Motor neuron (in vitro differentiated cells): ENCODE results near the gene A2ML1. TPM values are rescaled to one million over a fixed set of nuclear protein-coding genes. Genes with fewer than 3 reads are reported as not detected.
A peak's percentile ranks its signal among the peaks of the same experiment; 100 is the strongest.

ENCODE experiments used
- ATAC-seq, 8 experiments: fragments of 200-7000 bp; cut with Tn5 transposase; replicated peaks in 6 of 8; 2 replicates each; pipeline ENCODE4 v1.8.0; 2021; ENCODE audit warnings: mild to moderate bottlenecking in 8 of 8, moderate library complexity in 8 of 8
- H3K27ac ChIP-seq, 2 donors: fragments of 250-450 bp; sonication (Bioruptor Pico); 2 replicates each; pipeline ENCODE4 v1.9.0; 2021; ENCODE audit warnings: antibody characterized with exemption in 2 of 2, mild to moderate bottlenecking in 2 of 2, moderate library complexity in 1 of 2
- H3K4me1 ChIP-seq, 2 donors: fragments of 250-450 bp; sonication (Bioruptor Pico); replicated peaks in 1 of 2; 2 replicates each; pipeline ENCODE4 v1.6.1; 2021; ENCODE audit warnings: antibody characterized with exemption in 2 of 2, mild to moderate bottlenecking in 2 of 2, moderate library complexity in 1 of 2
- H3K4me3 ChIP-seq, 5 donors: fragments of 250-450 bp; sonication (Bioruptor Pico); 2 replicates each; pipeline ENCODE4 v1.9.0; 2021; ENCODE audit warnings: antibody characterized with exemption in 5 of 5, mild to moderate bottlenecking in 5 of 5, moderate library complexity in 4 of 5
- WGBS, 10 experiments: fragments of 450-650 bp; shearing (Covaris generic); methylation state at CpG; one replicate each; pipeline ENCODE4 v1.0.0; 2022; 5-methylcytosine and 5-hydroxymethylcytosine counted together
- in situ Hi-C, 9 experiments: fragments of 400-800 bp; cut with MboI; loops; one replicate each; pipeline ENCODE4 v1.15.0; 2021; ENCODE audit warnings: low sequenced_read_pairs in 9 of 9, low pct_unique_long_range_greater_than_20kb in 2 of 9; ENCODE audit not compliant: unreplicated experiment in 9 of 9
- total RNA-seq, 8 experiments: library from RNA; unstranded; fragments of 300-600 nt; gene quantifications; 2 replicates each; pipeline versions ENCODE4 v1.2.3 to v1.2.4, GENCODE V29; 2022

A2ML1 gene
- total RNA-seq, 8 experiments from 2014 or later, result 0.33 to 1.7 (median 0.55) TPM; not detected in 1

GRCh38 chr12:8821591-8821990, 830 bp upstream of the A2ML1 start:
- WGBS, 10 experiments, result 52 to 100% (median 81%) methylated on average over 1 to 3 of the region's 3 CpGs; no CpG with 5 or more reads in 2 of the 10 experiments
- in situ Hi-C loops, result no loop called here
- ATAC-seq, result peak in 3 of 8 experiments; percentile 58 to 84 (median 76)
- no peaks in the 10 kb centered on the region for H3K4me1 ChIP-seq
- no peak overlapping the region for H3K4me3 ChIP-seq
- H3K27ac ChIP-seq, result no peak overlapping the region

DNA sequence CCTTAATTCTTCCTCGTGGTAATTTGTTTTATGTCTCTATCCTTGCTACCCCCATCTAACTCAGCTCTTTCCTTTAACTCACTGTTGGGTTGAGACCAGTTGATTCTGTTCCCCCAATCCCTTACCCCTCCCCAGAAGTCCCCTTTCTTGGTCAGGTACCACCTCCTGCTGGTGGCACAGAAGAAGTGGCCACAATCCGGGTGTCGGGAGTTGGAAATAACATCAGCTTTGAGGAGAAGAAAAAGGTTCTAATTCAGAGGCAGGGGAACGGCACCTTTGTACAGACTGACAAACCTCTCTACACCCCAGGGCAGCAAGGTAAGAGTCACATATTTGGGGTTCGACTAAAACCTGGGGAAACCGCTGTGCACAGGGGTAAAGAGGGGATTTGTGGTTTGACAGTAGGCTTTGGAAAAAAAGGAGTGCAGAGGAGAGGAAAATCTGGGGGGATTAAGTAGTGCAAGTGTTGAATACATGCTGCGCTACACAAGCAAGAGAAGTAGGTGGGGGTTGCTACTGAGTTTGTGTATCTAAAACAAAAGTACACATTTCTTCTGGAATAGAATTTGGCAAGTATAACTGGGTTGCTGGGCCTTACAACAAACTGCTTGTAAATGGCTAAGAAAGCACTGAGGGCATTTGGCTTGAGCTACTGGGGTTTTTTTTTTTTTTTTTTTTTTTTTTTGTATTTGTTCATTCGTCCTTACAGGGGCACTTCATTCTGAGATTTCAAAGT, 1.3 kb downstream of the A2ML1 start:
- H3K4me3 ChIP-seq, result no peak overlapping the region
- peak in 5 of 8 experiments; percentile 32 to 90 (median 58) for ATAC-seq
- in situ Hi-C loops, result no loop called here
- no peak overlapping the region for H3K27ac ChIP-seq
- H3K4me1 ChIP-seq, result no peaks in the 10 kb centered on the region
- 12 to 56% (median 39%) methylated on average over 1 to 7 of the region's 8 CpGs; no CpG with 5 or more reads in 2 of the 10 experiments for WGBS, 10 experiments

GRCh38 chr12:8827551-8828256, 5.3 kb downstream of the A2ML1 start:
- 44 to 100% (median 85%) methylated on average over 1 to 3 of the region's 4 CpGs; no CpG with 5 or more reads in 1 of the 10 experiments for WGBS, 10 experiments
- Histone ChIP-seq H3K27ac (no peak overlapping the region), H3K4me1 (no peaks in the 10 kb centered on the region), H3K4me3 (no peak overlapping the region)
- in situ Hi-C loops, result no loop called here
- no peak for ATAC-seq

GRCh38 chr12:8828257-8829124, 6.1 kb downstream of the A2ML1 start:
- peak in 3 of 8 experiments; percentile 15 to 67 (median 67) for ATAC-seq
- no peaks in the 10 kb centered on the region for H3K4me1 ChIP-seq
- WGBS, 10 experiments, result 34 to 88% (median 72%) methylated on average over 2 to 7 of the region's 9 CpGs; no CpG with 5 or more reads in 3 of the 10 experiments
- in situ Hi-C loops, result no loop called here
- H3K4me3 ChIP-seq, result no peak overlapping the region
- no peak overlapping the region for H3K27ac ChIP-seq

DNA sequence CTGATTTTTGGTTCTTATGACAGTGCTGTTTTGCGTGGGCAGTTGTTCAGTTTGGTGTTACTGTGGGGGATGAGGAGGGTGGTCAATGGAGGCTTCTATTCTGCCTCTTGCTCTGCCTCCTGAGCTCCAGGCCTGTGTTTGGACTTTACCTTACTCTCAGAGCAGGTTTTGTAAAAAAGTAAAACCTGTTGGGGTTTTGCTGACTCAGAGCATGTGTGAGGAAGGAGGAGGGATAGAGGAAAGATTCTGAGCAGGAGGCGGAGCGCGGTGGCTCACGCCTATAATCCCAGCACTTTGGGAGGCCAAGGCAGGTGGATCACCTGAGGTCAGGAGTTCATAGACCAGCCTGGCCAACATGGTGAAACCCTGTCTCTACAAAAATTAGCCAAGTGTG, 6.7 kb downstream of the A2ML1 start:
- ATAC-seq, result no peak
- whole genome bisulfite sequencing, 10 experiments, result 67 to 100% (median 100%) methylated on average over 1 to 3 of the region's 5 CpGs; no CpG with 5 or more reads in 5 of the 10 experiments
- no peak overlapping the region for H3K27ac ChIP-seq
- H3K4me3 ChIP-seq, result no peak overlapping the region
- no peaks in the 10 kb centered on the region for H3K4me1 ChIP-seq
- in situ Hi-C loops, result no loop called here

- in situ Hi-C loops, result no loop called here
- H3K27ac ChIP-seq, result no peak overlapping the region
- no peak overlapping the region for H3K4me3 ChIP-seq
- ATAC-seq, result no peak
- no peaks in the 10 kb centered on the region for H3K4me1 ChIP-seq
- 52 to 100% (median 81%) methylated on average over 1 to 5 of the region's 7 CpGs; no CpG with 5 or more reads in 1 of the 10 experiments for WGBS, 10 experiments
These were observed 7.2 kb downstream of the A2ML1 start for GRCh38 chr12:8829621-8830020.

GRCh38 chr12:8831116-8831515, 8.7 kb downstream of the A2ML1 start:
- in situ Hi-C loops, result no loop called here
- no peak for ATAC-seq
- H3K27ac ChIP-seq, result no peak overlapping the region
- no peaks in the 10 kb centered on the region for H3K4me1 ChIP-seq
- no peak overlapping the region for H3K4me3 ChIP-seq
- 59 to 100% (median 88%) methylated on average over 2 to 8 of the region's 9 CpGs; no CpG with 5 or more reads in 4 of the 10 experiments for WGBS, 10 experiments

DNA sequence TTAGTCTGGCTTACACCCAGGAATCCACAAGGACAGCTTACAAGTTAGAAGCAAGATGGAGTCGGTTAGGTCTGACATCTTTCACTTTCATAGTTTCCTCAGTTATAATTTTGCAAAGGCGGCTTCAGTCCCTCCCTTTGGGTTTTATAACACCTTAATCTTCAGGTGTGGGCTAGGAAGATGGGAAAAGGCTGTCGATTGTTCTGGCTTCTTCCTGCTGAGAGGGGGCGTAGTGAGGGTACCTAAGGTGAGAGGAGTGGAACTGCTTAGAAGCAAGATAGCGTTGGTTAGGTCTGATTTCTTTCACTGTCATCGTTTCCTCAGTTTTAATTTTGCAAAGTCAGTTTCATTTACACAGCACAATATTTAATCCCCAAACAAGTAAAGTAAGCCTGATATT, 10.1 kb downstream of the A2ML1 start:
- ATAC-seq, result no peak
- no peak overlapping the region for H3K4me3 ChIP-seq
- no peak overlapping the region for H3K27ac ChIP-seq
- in situ Hi-C loops, result no loop called here
- no peaks in the 10 kb centered on the region for H3K4me1 ChIP-seq
- WGBS, 10 experiments, result 56 to 94% (median 74%) methylated on average over 2 to 6 of the region's 6 CpGs; no CpG with 5 or more reads in 1 of the 10 experiments

- WGBS, 10 experiments, result 0 to 60% (median 20%) methylated on average over 1 of the region's 1 CpG; no CpG with 5 or more reads in 3 of the 10 experiments
- no peak overlapping the region for H3K27ac ChIP-seq
- ATAC-seq, result no peak
- no peak overlapping the region for H3K4me3 ChIP-seq
- no peaks in the 10 kb centered on the region for H3K4me1 ChIP-seq
- in situ Hi-C loops, result no loop called here
These were observed 11.8 kb downstream of the A2ML1 start for GRCh38 chr12:8834230-8834629.

- no peaks in the 10 kb centered on the region for H3K4me1 ChIP-seq
- in situ Hi-C loops, result no loop called here
- no peak overlapping the region for H3K4me3 ChIP-seq
- no peak overlapping the region for H3K27ac ChIP-seq
- WGBS, 10 experiments, result 50 to 100% (median 84%) methylated on average over 2 to 9 of the region's 9 CpGs; no CpG with 5 or more reads in 5 of the 10 experiments
- ATAC-seq, result no peak
These were observed 14.9 kb downstream of the A2ML1 start for GRCh38 chr12:8837291-8837690.

- no peak for ATAC-seq
- no peak overlapping the region for H3K4me3 ChIP-seq
- in situ Hi-C loops, result no loop called here
- WGBS, 10 experiments, result 78 to 100% (median 88%) methylated on average over 1 to 7 of the region's 7 CpGs; no CpG with 5 or more reads in 1 of the 10 experiments
- H3K27ac ChIP-seq, result no peak overlapping the region
- H3K4me1 ChIP-seq, result no peaks in the 10 kb centered on the region
These were observed 17.9 kb downstream of the A2ML1 start for GRCh38 chr12:8840321-8840720.

DNA sequence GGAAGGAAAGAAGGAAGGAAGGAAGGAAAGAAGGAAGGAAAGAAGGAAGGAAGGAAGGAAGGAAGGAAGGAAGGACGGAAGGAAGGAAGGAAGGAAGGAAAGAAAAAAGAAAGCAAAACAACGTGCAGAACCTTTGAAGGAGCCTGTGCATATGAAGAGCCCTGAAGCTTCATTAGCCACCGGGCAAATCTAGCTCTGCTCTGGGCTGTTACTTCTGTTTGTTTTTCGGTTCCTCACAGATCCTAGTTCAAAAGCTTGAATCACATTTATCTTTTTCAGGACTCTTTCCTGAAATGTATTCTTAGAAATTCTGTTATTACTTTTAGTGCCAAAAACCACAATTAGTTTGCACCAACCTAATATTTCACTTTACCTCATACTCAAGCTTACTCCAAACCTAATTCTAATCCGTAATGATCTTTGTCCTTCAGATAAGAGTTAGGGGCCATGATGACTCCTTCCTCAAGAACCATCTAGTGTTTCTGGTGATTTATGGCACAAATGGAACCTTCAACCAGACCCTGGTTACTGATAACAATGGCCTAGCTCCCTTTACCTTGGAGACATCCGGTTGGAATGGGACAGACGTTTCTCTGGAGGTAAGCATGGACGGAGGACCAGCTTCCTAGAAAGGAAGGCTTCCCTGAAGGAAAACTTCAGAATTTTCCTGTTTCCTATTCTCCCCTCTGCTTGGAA, 18.7 kb downstream of the A2ML1 start:
- no peak overlapping the region for H3K4me3 ChIP-seq
- in situ Hi-C loops, result no loop called here
- H3K27ac ChIP-seq, result no peak overlapping the region
- H3K4me1 ChIP-seq, result no peaks in the 10 kb centered on the region
- no peak for ATAC-seq
- WGBS, 10 experiments, result 29 to 100% (median 75%) methylated on average over 1 to 6 of the region's 8 CpGs; no CpG with 5 or more reads in 2 of the 10 experiments
